Raji (cell line): ENCODE data around the gene ASCL4.

ENCODE experiments used
- POLR2A ChIP-seq: IDR thresholded peaks from 2 replicates; pipeline ENCODE4 v1.6.1; 2011; ENCODE audit warnings: low read depth, low read length, control low read depth; ENCODE audit not compliant: insufficient read depth

Gene ASCL4

DNA sequence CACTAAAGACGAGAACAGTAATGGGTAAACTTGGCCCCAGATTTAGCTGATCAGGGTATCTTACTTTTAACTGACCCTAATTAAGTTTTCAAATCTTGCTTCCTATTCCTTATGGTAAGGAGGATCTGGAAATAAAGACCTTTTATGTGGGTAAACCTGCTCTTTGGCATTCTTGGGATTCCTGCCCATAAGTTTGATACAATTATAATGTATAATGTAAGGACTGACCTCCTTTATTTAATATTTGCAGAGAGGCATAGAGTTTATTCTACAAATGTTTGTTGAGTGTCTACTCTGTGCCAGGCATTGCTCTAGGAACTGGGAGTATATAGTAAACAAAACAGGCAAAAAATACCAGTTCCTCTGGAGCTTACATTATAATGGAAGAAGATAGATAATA is 9.2 kb upstream of the ASCL4 start:
- TF ChIP-seq POLR2A = no peak

DNA sequence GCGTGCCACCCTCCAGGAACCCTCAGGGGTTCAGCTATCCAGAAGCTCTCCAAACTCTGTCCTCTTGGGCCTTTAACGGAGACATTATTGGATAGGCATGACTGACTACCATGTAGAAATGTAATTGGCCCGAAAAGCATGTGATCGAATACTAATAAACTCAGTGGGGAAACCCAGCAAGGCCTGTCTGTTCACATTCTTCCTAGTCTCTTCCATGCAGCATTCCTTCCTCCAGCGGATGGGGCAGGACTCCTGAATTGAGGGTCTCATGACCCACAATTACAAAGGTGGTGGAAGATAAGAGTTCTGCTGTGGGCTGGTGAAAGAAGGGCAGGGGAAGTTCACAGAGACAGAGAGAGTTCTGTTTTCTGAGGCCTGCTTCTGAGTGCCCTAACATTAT is 7.0 kb upstream of the ASCL4 start:
- no peak for TF ChIP-seq POLR2A

- no peak for TF ChIP-seq POLR2A
These were observed 703 bp downstream of the ASCL4 start for GRCh38 chr12:107775093-107775721.

DNA sequence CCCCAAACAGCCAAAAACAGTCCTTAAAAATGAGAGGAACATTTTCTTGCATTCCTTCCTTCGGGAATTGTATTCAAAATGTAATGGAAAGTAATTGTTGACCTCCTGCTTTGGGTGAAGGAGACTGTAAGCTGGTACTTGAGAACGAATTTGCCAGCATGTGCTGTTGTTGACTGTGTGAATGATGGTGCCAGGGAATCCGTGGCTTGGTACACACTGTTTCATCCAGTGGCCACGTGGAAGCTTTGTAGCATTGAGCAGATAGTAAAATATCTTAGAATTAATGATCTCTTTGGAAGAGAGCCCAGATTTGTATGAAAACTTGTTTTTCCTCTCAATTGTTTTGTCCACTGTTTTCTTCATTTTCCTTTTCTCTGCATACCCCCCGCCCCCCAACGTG is 1.7 kb downstream of the ASCL4 start:
- TF ChIP-seq POLR2A = no peak

DNA sequence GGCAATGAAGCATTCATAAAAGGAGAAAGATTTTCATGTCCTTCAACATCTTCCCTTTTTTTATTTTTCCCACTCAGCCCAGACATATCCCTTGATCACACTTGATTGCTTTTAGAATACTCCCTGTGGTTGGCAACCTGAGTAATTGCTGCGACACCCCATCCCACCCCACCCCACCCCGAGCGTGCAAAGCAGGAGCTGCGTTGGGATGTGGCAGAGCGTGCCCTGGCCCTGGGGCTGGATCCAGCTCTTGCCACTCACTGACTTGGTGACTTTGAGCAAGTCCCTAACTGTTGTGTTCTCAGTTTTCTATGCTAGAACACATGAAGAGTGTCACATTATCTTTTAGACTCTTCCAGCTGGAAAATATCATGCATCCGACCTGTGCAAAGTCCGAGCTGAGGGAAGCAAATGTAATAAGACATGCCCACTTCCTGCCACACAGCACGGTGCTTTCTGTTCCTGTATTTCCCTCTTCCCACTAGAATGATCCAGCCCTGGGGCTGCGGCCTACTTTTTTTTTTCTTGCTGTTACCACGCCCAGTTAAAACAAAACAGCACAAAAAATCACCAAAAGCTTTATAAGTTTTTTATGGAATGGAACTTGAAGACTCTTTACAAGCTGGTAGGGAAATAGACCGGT is 4.0 kb downstream of the ASCL4 start:
- TF ChIP-seq POLR2A = no peak

DNA sequence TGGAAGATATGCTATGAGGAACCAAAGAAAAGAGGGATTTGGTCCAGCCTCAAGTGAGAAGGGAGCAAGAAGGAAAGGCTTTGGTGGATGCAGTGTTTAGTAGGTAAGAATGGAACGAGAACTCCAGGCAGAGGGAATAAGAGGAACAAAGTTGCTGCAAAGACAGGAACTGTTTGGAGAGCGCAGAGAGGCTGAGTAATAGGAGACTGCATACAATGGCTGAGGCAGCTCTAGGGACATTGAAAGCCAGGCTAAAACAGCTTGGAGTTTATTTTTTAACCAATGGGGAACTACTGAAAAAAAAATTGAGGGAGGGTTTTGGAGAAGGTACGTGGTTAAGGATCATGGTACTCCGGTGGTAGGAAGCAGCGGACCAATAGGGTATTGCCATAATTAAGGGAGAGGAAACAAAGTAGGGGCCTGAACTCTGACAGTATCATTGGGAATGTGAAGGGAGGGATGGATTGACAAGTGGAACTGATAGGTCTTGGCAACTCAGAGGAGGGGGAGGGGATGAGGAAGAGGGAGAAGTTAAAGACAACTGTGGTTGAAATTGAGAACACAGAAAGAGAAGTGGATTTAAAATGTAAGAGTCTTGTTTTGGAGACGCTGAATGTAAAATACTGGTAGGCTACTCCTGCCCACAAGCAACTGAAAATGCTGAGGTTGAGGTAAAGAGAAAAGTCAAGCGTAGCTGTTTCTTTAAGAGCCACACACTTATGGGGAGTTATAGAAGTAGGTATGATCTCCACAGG is 4.8 kb downstream of the ASCL4 start:
- TF ChIP-seq POLR2A = no peak

DNA sequence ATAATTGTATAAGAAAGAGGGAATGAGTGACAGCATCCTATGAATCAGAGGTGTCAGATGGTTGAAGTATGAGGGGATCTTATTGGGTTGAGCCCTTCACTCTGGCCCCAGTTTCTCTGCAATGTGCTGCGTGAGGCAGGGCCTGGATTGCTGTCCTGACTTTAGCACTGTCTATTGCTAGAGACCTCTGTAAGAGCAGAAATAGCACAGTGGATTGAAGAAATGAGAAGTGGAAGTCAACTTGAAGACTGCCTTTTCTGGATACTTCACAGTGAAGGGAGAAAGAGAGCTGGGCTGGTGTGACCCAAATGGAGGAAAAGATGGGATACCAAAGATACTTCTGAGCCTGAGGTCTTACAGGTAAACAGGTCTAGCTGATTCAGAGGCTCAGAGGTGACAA is 5.8 kb downstream of the ASCL4 start:
- no peak for TF ChIP-seq POLR2A

DNA sequence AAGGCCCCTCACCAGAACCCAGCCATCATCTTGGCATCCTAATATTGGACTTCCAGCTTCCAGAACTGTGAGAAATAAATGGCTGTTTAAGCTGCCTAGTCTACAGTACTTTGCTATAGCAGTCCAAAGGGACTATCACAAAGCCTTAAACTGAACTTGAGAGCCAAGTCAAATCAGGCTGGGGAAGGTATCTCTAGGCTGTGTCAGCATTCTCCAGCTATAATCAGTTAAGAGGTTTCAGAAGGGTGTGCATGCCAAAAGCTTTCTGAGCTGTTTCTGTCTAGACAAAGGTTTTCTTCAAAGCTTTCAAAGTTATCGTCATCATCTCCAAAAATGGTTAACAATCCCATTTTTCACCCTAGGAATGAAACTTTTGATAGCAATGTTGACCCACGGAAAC is 7.6 kb downstream of the ASCL4 start:
- TF ChIP-seq POLR2A = no peak

GRCh38 chr12:107783406-107784376 is 9.2 kb downstream of the ASCL4 start:
- no peak for TF ChIP-seq POLR2A

DNA sequence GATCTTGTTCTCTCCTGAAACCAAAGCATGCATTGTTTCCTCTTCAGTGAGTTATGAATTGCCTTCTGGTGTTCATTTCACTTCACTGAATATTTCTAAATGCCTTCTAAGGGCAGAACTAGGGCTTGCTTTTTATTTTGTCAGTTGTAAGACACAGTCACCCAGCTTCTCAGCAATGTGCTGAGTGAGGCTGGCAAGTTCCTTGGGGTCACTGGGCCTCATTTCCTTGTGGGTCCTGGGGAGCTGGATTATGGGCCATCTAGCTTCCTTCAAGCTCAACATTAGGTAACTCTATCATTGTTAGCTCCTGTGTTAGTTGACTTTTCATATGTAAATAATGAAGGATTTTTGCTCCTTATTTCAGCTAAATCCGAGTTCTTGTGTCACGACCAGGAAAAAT is 13.8 kb downstream of the ASCL4 start:
- no peak for TF ChIP-seq POLR2A

GRCh38 chr12:107788690-107789458 is 14.4 kb downstream of the ASCL4 start:
- TF ChIP-seq POLR2A = no peak

DNA sequence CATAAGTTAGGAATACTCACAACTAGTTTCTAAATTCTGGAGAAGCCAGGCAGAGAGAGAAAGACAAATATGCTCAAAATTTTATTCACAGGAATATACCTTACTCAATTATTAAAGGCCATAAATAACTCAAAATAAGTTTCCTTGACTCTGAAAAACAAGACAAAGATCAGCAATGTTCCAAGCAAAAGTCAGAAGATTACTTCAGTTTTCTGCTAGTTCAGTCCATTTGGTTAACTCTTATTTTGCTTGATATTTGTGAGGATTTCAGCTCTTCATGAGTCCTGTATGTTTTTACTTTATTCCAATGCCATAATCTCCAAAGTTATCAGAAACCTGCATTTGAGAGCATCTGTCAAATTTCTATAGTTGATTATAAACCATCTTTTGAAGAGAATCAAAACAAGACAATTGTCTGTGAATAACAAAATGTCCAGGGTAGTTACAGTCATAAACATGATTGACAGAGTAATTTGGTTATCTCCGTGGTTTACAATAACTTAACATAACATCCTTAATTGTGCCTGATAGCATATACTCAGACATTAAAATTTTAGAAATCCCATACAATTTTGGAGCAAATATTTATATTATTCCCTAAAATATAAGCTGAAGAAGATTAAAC is 17.1 kb downstream of the ASCL4 start:
- no peak for TF ChIP-seq POLR2A

- TF ChIP-seq POLR2A = no peak
These were observed 19.9 kb downstream of the ASCL4 start for GRCh38 chr12:107794451-107794850.

DNA sequence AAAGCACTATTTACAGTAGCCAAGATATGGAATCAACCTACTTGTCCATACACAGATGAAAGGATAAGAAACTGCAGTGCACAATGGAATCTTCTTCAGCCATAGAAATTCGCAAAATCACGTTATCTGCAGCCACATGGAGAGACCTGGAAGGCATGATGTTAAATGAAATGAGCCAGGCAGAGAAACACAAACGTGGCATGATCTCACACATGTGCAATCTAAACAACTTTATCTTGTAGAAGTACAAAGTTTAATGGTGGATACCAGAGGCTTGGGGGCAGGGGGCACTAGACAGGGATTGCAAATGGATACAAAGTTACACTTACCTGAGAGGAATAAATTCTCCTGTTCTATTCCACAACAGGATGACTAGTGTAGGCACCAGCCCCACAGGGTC is 24.1 kb downstream of the ASCL4 start:
- TF ChIP-seq POLR2A = no peak
